Activated gamma-delta T cell treated with Interleukin-2 at 50 U/mL for 16 hours (primary cell): ENCODE results near the gene ABHD2.
"Not testable (repeated sequence)": the region's sequence is repeated elsewhere in the genome, so short reads cannot be mapped to it uniquely, and the experiment has no call there.

ENCODE experiments used
- DNase-seq: peaks from one replicate; pipeline ENCODE4 v3.0.0-alpha.2; 2020

ABHD2 gene

DNA sequence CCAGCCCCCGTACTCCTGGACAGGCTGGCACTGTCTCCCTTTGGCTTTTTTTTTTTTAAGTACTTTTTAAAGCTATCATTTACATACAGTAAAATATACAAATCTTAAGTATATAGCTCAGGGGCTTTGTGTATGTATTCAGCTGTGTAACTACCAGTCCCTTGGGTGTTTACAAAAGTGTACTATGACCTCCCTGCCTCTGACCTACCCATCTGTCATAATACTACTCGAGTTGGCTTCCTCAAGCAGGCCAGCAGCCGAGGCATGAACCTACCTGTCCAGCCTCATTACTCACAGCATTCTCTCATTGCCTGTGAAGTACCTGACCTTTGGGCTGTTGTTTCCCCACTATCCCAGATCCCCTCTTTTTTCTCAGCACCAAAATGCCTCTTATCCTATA is 33.2 kb downstream of the ABHD2 start:
- no peak for DNase-seq

DNA sequence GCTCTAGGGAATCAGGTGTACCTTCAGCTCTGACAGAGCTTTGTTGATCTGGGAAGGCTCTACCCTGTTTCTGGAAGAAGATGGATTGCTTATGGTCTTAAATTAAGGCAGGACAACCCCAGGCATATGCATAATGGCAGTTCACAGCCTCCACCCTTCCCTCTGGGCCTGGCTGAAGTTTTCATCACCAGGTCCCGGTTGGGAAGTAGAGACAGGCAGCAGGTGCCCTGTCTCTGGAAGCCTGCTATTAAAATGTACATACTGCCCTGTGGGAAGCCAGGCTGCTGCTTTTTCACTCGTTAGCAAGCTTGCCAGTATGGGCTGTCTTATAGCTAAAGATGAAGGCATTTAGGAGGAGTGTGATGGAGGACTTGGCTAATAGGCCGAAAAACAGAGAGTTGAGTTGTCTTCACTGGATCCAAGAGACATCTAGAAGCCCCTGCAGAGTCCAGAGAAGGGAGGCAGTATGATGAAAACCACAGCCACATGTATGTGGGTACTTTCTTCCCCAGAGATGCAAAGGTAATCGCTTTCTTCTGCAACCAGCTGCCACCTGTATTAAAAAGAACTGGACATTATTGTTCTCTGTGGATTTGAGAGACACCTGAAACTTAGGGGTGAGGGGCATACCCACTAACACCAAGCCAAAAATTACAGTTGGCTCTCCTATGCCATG is 34.4 kb downstream of the ABHD2 start:
- no peak for DNase-seq

DNA sequence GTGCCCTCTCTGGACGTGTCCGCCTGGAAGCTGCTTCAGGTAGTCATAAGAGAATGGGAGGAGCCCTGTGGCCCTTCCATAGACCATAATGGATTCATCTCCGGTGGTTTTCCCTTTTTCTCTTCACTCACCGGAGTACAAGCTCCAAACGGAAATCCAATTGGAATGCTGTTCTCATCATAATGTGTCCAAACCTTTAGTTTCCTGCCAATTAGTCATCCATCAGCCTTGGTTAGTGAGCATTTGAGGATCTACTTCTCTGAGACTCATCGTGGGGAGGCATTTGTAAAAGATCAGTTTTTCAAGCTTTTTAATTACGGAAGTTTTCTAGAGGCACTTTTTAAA is 34.9 kb downstream of the ABHD2 start:
- DNase-seq: no peak

DNA sequence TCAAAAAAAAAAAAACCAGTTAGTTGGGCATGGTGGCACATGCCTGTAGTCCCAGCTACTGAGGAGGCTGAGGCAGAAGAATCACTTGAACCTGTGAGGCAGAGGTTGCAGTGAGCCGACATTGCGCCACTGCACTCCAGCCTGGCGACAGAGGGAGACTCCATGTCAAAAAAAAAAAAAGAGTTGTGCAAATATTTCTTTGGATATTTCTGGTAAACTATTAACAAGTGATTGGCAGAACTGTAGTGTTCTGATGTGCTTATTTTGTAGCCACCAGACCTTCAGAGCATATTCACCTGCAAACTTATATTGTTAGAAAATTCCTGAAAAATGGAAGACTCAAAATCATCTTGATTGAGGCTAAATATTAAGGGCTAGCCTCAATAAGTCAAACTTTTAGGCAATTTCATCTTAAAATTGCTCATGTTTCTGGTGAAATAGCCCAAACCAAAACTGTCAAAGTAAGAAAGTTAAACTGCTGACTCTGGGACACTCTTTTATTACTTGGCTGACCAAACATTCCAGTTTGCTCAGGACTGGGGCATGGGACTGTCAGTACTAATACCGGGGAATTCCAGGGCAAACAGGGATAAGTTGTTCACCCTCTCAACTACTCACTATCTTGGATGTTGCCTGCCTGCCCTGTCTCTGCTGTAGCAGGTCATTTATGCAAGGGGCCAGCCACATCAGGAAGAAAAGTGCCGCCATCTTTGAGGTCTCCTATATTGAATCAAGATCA is 37.0 kb downstream of the ABHD2 start:
- DNase-seq: no peak

DNA sequence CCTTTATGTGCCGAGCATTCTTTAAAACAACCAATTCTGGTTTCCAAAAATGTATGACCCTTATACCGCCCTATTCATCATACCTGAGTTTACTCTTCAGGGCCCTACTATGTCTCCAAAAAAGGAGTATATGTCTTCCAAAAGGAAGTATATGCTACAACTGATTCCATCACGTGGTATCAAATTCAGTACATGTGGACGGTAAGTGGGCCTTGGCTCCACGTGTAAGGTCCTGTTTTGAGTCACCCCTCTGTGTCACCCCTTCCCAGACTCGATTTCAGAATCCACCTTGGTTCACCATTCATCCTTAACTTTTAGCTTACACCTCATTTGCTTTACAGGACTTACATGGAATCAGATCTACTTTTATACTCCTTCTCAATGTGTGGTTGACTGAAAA is 37.8 kb downstream of the ABHD2 start:
- no peak for DNase-seq

DNA sequence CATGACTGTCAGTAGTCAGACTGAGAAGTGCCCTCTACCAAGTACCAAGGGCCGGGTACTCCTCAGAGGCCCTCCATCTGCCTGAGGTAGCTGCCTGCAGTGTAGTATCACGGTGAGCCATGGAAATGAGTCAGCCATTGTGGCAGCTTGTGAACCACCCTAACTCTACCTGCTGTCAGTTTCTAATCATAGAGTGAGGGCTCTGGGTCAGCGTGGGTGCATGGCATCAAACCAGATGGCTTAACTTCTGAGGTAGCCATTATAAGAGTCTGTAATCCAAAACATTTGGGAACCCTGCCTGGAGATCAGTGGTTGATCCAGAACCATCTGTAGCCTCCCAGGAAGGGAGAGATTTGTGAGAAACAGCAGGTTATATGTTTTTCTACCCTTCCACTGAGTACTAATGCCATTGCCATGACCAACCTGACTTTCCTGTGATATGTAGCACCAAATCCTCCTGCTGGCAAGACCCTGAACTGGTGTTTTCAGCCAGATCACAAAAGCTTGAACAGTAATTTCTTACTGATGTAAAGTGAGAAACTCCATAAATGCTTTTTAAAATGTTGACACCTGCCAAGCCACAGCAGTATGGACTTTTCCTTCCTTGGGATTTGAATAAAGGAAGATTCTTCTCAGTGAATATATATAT is 38.9 kb downstream of the ABHD2 start:
- no peak for DNase-seq

DNA sequence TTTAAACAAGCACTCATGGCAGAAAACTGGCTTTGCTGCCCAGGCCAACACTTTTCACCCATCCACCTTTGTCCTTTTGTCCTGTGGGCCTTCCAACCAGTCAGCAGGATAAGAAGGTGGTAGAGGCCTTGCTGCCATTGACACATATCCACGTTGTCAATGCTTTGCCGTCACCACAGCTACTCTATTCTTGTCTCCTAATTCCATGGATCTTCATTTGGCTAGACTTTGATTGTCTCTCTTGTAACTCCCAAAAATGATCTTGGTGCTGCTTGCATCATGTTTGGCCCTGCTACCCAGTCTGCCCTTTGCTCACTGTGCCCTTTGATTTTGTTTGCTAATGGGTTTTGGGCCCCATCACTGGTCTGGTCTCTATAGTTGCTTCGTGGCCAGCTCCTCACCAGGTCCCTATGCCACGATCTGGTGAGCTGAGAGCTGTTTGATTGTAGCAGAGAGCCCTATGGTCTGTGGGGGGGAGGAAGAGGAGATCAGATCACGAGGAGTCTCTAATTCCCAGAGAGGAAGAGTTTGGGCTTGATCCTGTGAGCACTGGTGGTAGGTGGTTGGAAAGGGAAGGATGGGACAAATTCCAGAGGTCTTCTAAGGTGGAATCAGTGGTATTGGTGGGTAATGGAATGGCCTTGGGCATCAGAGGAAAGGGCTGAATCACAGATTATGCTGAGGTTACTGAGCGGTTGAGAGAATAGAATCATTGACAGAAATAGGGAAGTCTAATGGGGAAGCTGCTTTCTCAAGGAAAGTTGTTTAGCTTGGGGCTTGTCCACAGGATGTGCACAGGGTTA is 40.3 kb downstream of the ABHD2 start:
- no peak for DNase-seq

DNA sequence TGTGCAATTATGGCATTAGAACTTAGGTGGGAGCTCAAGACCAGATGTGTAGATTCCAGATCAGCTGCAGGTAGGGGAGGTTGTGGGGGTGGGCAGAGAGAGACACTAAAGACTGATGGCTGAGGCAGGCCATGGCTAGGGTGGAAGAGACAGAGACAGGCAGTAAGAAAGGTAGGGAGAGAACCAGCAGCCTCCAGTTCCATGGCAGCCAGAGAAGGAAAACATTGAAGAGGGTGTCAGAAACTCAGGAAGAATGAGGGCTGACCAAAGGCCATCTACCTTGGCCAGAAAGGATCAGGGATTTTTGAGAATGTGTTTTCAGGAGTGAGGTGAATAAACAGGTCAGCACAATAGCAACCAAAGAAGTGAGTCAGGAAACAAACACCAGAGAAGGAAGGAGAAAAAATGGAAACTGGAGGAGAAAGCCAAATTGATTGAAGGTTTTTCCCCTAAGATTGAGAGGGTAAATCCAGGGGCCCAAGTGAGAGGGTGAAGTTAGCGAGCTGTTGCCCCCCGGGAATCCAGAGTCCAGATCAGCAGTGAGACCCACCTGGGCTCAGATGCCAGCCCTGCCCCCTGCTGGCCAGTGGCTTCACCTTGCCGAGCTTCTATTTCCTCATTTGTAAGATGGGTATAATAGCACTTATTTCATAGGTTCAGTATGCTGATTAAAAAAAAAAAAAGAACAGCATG is 41.0 kb downstream of the ABHD2 start:
- peak; percentile 52 for DNase-seq

DNA sequence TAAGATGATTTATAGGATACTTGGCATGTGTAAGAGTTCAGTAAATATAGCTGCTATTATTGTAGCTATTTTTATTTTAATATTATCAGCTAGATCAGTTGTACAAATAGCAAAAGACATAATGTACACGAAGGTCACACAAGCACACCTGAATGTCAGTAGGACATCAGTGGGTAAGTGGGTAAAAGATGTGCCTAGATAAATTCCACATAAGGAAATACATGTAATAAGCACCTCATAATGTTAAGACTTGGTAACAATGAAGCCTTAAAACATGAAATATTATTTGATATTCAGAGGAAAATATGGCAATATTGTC is 41.5 kb downstream of the ABHD2 start:
- no peak for DNase-seq

DNA sequence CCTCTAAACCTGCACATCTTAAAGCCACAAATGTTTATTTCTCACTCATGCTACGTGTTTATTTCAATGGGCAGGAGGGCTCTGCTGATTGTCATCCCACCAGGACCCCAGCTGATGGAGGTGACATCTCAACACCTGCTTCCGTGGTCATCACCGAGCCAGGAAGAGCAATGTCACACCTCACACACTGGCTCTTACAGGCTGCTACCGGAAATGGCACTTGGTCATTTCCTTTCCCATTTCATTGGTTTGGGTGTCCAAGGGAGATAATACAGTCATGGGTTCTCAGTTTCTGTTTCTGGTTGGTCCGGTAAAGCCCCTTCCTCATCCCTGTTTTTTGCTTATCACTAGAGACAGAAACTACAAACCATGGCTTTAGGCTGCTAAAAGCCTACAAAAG is 41.9 kb downstream of the ABHD2 start:
- DNase-seq: peak; percentile 14

DNA sequence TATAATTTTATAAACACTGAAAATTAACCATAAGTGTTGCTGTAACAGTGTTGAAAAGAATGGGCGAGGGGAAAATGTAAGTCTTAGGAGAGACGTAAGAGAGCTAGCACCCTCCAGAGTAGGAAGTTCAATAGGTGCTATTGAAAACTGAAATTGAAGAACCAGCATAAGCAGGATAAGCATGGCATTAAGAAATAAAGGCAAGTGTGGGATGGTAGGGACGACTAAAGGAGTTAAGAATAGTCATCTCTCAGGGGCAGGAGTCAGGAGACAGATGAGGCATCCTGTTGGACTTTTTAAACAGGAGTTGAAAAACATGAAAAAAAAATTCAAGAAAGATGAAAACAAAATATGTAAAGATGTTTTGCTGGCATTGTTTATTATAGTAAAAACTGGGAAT is 43.5 kb downstream of the ABHD2 start:
- DNase-seq: no peak

DNA sequence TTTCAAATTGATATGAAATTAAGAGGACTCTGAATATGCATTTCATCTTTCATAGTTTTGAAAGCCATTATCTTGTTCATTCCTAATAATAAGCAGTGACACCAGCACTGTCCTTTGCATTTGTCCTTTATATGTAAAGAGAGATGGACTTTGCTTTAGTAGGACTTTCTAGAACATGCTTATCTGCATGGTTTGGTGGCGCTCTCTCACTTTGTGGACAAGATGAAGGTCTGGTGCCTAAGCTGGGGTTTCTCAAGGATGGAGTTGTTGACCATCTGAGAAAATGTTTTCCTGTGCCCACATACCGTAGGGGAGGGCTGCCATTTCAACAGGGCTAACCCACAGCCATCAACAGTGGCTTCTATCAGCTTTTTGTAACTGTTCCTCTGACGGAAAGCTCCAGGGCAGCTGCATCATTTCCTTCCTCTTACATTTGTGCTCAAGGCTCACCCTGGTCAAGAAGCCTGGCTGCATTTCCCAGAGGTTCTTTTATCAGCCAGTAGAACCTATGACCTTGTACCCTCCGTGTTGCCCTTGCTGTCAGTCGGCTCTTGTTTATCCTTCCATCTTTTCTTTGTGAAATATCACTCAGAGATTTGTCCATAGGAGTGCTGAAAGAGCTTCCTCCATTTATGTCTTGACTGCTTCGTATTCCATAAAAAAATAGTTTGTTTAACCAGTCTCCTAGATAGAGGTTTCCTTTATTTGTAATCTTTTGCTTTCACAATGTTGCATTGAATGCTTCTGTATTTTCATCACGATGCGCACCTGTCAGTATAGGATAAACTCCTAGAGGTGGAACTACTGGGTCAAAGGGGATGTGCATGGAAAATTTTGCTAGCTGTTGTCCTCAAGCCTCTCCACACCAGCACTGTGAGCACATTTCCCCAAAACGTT is 44.6 kb downstream of the ABHD2 start:
- no peak for DNase-seq

DNA sequence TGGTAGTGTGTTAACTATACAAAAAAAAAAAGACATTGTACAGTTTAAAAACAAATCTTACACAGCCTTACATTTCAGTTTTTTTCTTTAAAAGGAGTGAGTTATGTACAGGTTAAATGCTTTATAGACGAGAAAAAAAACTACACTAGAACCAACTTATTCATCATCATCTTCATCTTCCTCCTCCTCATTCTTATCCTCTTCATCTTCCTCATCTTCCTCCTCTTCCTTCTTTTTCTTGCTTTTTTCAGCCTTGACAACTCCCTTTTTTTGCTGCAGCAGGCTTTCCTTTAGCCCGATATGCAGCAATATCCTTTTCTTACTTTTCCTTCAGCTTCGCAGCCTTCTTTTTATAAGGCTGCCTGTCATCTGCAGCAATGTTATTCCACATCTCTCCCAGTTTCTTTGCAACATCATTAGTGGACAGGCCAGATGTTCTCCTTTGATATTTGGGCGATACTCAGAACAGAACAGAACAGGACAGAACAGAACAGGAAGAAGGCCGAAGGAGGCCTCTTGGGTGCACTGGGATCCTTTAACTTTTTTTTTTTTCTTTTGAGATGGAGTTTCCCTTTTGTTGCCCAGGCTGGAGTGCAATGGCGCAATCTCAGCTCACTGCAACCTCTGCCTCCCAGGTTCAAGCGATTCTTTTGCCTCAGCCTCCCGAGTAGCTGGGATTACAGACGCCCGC is 47.3 kb downstream of the ABHD2 start:
- not testable (repeated sequence) for DNase-seq

DNA sequence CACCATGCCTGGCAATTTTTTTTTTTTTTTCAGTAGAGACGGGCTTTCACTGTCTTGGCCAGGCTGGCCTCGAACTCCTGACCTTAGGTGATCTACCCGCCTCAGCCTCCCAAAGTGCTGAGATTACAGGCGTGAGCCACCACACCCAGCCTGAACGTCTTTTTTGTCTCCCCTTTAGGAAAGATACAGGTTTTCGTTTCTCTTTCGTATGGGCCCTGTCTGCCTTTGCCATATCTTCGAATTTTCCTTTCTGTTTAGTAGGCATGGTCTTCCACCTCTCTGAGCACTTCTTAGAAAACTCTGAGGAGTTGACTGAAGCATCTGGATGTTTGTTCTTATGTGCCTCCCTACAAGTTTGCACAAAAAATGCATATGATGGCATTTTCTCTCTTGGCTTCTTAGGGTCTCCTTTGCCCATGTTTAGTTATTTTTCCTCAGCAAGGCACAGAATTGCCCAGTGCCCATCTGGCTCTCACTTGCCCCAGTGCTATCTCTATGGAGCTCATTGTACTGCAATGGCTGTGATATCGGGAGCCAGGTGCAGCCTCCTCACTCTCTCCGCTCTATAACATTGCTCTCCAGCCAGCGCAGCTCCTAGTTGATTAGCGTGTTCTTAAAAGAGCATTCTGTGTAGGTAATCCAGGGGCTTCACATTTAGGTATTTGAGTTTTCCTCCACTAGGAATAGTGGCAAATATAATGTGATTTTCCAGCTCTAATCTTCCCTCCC is 48.0 kb downstream of the ABHD2 start:
- no peak for DNase-seq

DNA sequence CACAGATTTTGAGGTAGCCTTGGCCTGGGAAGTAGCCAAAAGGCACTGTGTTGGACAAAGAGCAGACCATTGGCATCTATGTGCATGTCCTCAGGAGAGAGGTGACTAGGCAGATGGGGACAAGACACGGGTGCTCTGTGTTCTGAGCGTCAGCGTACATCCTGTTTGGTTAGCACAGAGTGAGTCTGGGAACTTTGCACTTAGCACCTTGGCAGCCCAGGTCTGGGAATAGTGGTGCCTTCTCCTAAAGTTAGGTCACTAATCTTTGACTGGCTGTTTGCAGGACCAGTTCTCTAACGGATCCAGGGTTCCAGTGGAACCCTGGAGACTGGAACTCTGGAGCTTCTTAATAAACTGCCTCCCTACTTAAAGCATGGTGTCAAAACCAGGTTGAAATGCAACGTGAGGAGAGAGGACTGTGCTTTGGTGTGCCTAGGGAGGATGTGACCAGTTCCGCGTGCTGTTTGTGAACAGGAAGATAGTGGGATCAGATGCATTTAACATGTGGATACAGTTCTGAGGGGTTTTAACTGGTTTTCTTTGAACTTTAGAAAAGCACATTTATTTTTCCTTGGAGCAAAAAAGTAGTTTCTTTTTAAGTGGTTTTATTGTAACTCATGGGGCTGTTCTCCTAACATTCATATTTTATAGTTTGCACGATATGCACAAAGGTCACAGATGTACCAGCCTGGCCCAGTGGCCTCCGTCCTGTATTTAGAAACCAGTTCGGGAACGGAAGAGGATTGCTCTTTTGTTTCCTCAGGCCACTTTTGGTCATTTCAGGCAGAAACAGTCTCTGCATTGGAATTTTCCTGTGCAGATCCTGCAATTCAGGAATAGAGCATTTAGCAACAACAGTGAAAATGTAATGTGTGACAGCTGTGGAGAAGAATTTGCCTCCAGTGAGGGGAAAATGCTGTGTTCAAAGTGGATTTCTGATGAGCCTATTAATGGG is 48.8 kb downstream of the ABHD2 start:
- peak; percentile 6 for DNase-seq

DNA sequence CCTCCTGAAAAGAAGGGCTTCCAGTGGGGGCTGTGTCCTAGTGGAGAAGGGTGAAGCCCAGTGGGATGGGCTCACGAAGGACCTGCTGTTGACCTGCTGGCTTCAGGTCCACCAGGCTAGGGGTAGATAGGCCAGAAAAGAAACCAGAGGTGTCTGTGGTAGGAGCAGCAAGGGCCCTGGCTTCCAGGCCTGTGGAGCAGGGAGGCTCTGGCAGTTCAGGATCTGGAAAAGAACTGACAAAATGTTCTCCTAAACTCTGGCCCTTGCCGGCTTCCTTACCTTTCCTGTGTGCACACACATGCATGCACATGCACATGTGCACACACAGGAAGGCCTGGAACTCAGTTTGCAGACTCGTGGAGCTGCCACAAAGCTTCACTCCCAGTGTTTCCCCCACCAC is 49.7 kb downstream of the ABHD2 start:
- no peak for DNase-seq

DNA sequence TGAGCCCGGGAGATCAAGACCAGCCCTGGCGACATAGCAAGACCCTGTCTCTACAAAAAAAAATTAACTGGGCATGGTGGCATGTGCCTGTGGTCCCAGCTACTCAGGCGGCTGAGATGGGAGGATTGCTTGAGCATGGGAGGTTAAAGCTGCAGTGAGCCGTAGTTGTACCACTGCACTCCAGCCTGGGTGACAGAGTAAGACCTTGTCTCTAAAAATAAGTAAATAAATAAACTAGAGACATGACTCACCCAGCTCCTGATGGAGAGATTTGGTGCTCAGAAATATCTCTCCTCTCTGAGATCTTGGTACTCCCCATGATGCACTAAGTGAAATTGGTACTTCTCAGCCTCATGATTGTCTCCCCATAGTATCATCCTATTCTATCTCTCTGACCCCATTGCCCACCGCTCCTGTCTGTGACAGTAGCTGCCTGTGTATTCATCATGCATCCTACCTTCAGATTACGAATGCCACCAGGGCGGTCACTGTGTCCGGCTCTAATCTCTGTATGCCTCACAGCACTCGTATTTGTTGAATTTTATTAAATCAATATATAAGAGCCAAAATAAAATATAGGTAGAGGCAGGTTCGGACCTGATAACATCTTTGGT is 50.9 kb downstream of the ABHD2 start:
- no peak for DNase-seq

DNA sequence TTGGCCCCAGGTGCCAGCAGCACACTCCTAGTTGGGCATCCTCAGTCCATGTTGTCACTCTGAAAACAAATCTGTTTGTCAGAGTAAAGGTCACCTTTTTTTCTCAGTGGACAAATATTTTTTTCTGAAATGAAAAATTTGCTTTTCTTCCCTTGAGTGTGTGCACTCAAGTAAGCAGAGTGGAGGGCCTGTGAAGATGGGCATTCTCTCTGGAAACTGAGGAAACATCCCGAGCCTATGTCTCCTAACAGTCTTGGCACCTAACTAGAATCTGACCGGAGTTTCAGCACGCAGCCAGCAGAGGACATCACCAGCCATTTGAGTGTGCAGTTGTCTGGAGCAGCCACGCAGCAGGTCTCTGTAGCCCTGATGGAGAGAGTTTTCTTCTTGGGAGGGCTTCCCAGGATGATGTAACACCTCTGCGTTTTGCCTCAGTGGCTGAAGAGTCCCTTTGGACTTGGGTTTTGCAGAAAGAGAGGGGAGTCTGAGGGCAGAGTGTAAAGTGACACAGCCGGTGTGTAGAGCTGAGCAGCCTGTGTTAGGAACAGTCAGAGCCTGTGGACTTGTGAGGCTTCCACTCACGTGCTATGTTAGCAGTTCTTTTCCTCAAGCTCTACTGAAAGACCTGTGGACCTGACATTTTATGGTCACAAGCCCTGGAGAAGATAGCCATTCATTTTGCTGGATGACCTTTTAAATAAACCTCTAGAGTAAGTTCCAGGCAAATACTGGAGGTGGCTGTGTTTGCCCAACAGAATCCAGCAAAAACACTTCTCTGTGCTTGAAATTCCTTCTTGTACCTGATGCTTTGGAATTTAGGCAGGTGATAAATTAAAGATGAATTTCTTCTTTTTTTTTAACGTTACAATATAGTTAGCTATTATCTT is 51.6 kb downstream of the ABHD2 start:
- no peak for DNase-seq
